IPS DF 6.9 (cell line): ENCODE results near the gene TARS1.

Experiments used
- DNase-seq: peaks from one replicate; pipeline ENCODE4 v3.0.0-alpha.2; 2013; ENCODE audit warnings: low read depth, low spot score
- H3K27ac ChIP-seq: one replicate; pipeline ENCODE4 v1.5.1; 2013; ENCODE audit warnings: low read length, control low read depth
- H3K27me3 ChIP-seq: 2 replicates; pipeline ENCODE4 v1.6.1; 2013; ENCODE audit warnings: mild to moderate bottlenecking, low read length; ENCODE audit not compliant: control insufficient read depth, insufficient read depth
- H3K36me3 ChIP-seq: 2 replicates; pipeline ENCODE4 v1.6.1; 2013; ENCODE audit warnings: low read length; ENCODE audit not compliant: control insufficient read depth, insufficient read depth
- H3K4me1 ChIP-seq: 2 replicates; pipeline ENCODE4 v1.6.1; 2013; ENCODE audit warnings: low read length; ENCODE audit not compliant: control insufficient read depth, insufficient read depth
- H3K4me3 ChIP-seq: 2 replicates; pipeline ENCODE4 v1.5.1; 2013; ENCODE audit warnings: mild to moderate bottlenecking, low read length
- H3K9me3 ChIP-seq: 2 replicates; pipeline ENCODE4 v1.6.1; 2013; ENCODE audit warnings: low read length, inconsistent platforms; ENCODE audit not compliant: control insufficient read depth, insufficient read depth
- WGBS: extraction: QIAGEN DNeasy Blood & Tissue Kit; methylation state at CpG from one replicate; pipeline ENCODE4 v1.1.7; 2013; ENCODE audit warnings: mixed read lengths, missing lambda C conversion rate; ENCODE audit not compliant: insufficient read length, insufficient coverage; 5-methylcytosine and 5-hydroxymethylcytosine counted together

TARS1 gene

GRCh38 chr5:33440482-33441240, at the start of gene TARS1:
Gene TARS1 (plus strand): TSS chr5:33440965. CDS start chr5:33441087, 122 bp downstream.
- H3K9me3 ChIP-seq = no peaks in the 10 kb centered on the region
- peak within 1 kb of the TSS; percentile 23 for H3K27ac ChIP-seq
- peak within 1 kb of the TSS; percentile 69; the same call in 1 of the 2 replicates for H3K4me3 ChIP-seq
- H3K27me3 ChIP-seq = no peaks in the 10 kb centered on the region
- peaks cover 1% of the 10 kb centered on the region; the same call in 1 of the 2 replicates for H3K36me3 ChIP-seq
- no peaks in the 10 kb centered on the region for H3K4me1 ChIP-seq
- peak; percentile 97 for DNase-seq
- WGBS = no CpG with 5 or more reads among the region's 52 CpGs

- no peaks in the 10 kb centered on the region for H3K36me3 ChIP-seq
- no peaks in the 10 kb centered on the region for H3K27me3 ChIP-seq
- H3K4me1 ChIP-seq = no peaks in the 10 kb centered on the region
- DNase-seq = no peak
- H3K27ac ChIP-seq = no peak overlapping the region
- H3K4me3 ChIP-seq = no peak overlapping the region
- H3K9me3 ChIP-seq = no peaks in the 10 kb centered on the region
- WGBS = no CpG with 5 or more reads among the region's 1 CpG
These were observed 42.3 kb upstream of the TARS1 start for GRCh38 chr5:33398501-33398900.

GRCh38 chr5:33400675-33401074, 40.1 kb upstream of the TARS1 start:
- Histone ChIP-seq H3K4me1 (no peaks in the 10 kb centered on the region), H3K27ac (no peak overlapping the region), H3K36me3 (no peaks in the 10 kb centered on the region), H3K27me3 (no peaks in the 10 kb centered on the region), H3K4me3 (no peak overlapping the region), H3K9me3 (no peaks in the 10 kb centered on the region)
- no CpG with 5 or more reads among the region's 4 CpGs for WGBS
- no peak for DNase-seq

- no CpG with 5 or more reads among the region's 5 CpGs for WGBS
- Histone ChIP-seq H3K4me1 (no peaks in the 10 kb centered on the region; the same call in 1 of the 2 replicates), H3K27ac (no peak overlapping the region), H3K9me3 (no peaks in the 10 kb centered on the region), H3K36me3 (no peaks in the 10 kb centered on the region), H3K27me3 (no peaks in the 10 kb centered on the region), H3K4me3 (no peak overlapping the region)
- DNase-seq = no peak
These were observed 39.0 kb upstream of the TARS1 start for GRCh38 chr5:33401482-33402390.

GRCh38 chr5:33403187-33403586, 37.6 kb upstream of the TARS1 start:
- no peaks in the 10 kb centered on the region; the same call in 1 of the 2 replicates for H3K4me1 ChIP-seq
- no peaks in the 10 kb centered on the region for H3K27me3 ChIP-seq
- DNase-seq = no peak
- no peaks in the 10 kb centered on the region for H3K36me3 ChIP-seq
- H3K4me3 ChIP-seq = no peak overlapping the region
- H3K27ac ChIP-seq = no peak overlapping the region
- no peaks in the 10 kb centered on the region for H3K9me3 ChIP-seq
- no CpG with 5 or more reads among the region's 2 CpGs for WGBS

- no CpG with 5 or more reads among the region's 2 CpGs for WGBS
- no peak overlapping the region for H3K4me3 ChIP-seq
- H3K27ac ChIP-seq = no peak overlapping the region
- no peaks in the 10 kb centered on the region for H3K9me3 ChIP-seq
- H3K4me1 ChIP-seq = no peaks in the 10 kb centered on the region; the same call in 1 of the 2 replicates
- H3K27me3 ChIP-seq = no peaks in the 10 kb centered on the region
- no peaks in the 10 kb centered on the region for H3K36me3 ChIP-seq
- no peak for DNase-seq
These were observed 31.9 kb upstream of the TARS1 start for GRCh38 chr5:33408816-33409215.

- DNase-seq = no peak
- H3K36me3 ChIP-seq = no peaks in the 10 kb centered on the region
- H3K9me3 ChIP-seq = no peaks in the 10 kb centered on the region
- no peaks in the 10 kb centered on the region for H3K27me3 ChIP-seq
- no peak overlapping the region for H3K4me3 ChIP-seq
- no peaks in the 10 kb centered on the region; the same call in 1 of the 2 replicates for H3K4me1 ChIP-seq
- H3K27ac ChIP-seq = no peak overlapping the region
- WGBS = no CpG with 5 or more reads among the region's 7 CpGs
These were observed 31.2 kb upstream of the TARS1 start for GRCh38 chr5:33409435-33410170.

- Histone ChIP-seq H3K4me1 (no peaks in the 10 kb centered on the region; the same call in 1 of the 2 replicates), H3K36me3 (no peaks in the 10 kb centered on the region), H3K4me3 (no peak overlapping the region), H3K9me3 (no peaks in the 10 kb centered on the region), H3K27ac (no peak overlapping the region), H3K27me3 (no peaks in the 10 kb centered on the region)
- no CpG with 5 or more reads among the region's 1 CpG for WGBS
- DNase-seq = no peak
These were observed 30.5 kb upstream of the TARS1 start for GRCh38 chr5:33410221-33410620.

- Histone ChIP-seq H3K4me3 (no peak overlapping the region), H3K4me1 (no peaks in the 10 kb centered on the region), H3K27me3 (no peaks in the 10 kb centered on the region), H3K9me3 (no peaks in the 10 kb centered on the region), H3K36me3 (no peaks in the 10 kb centered on the region), H3K27ac (no peak overlapping the region)
- no peak for DNase-seq
- WGBS = no CpG with 5 or more reads among the region's 1 CpG
These were observed 29.3 kb upstream of the TARS1 start for GRCh38 chr5:33411498-33411897.

- no peaks in the 10 kb centered on the region for H3K9me3 ChIP-seq
- WGBS = no CpG with 5 or more reads among the region's 4 CpGs
- no peaks in the 10 kb centered on the region for H3K36me3 ChIP-seq
- no peaks in the 10 kb centered on the region for H3K27me3 ChIP-seq
- no peak overlapping the region for H3K4me3 ChIP-seq
- DNase-seq = no peak
- no peak overlapping the region for H3K27ac ChIP-seq
- H3K4me1 ChIP-seq = no peaks in the 10 kb centered on the region
These were observed 24.9 kb upstream of the TARS1 start for GRCh38 chr5:33415811-33416354.
